CD8-positive, alpha-beta memory T cell (primary cell): ENCODE measurements around the gene RIOK1. TPM values are rescaled to one million over a fixed set of nuclear protein-coding genes. Genes with fewer than 3 reads are reported as not detected.
"Not testable (repeated sequence)": the region's sequence is repeated elsewhere in the genome, so short reads cannot be mapped to it uniquely, and the experiment has no call there.

Experiments used
- CTCF ChIA-PET: fragments of 350-600 bp; sonication (Branson Sonifier 250); formaldehyde crosslinking; loops from one replicate; lab custom pipeline; 2021; ENCODE audit warnings: antibody characterized with exemption; lab: Charles Lee
- POLR2A ChIA-PET: fragments of 350-600 bp; sonication (Branson Sonifier 250); formaldehyde crosslinking; loops from one replicate; lab custom pipeline; 2021; ENCODE audit warnings: antibody characterized with exemption; lab: Charles Lee
- DNase-seq, 5 donors: peaks; one replicate each; pipeline versions ENCODE4 v3.0.0 to v3.0.0-alpha.2; 2020 to 2022; ENCODE audit warnings: mixed read lengths in 1 of 5
- H3K27ac ChIP-seq: one replicate; pipeline ENCODE4 v1.7.0; 2013; ENCODE audit warnings: low read depth, mild to moderate bottlenecking, low read length, moderate library complexity
- H3K27me3 ChIP-seq: 2 replicates; pipeline ENCODE4 v1.7.0; 2013; ENCODE audit warnings: low read length, mild to moderate bottlenecking; ENCODE audit not compliant: insufficient read depth, poor library complexity, severe bottlenecking
- H3K36me3 ChIP-seq: 2 replicates; pipeline ENCODE4 v1.7.0; 2013; ENCODE audit warnings: mild to moderate bottlenecking, low read length, moderate library complexity; ENCODE audit not compliant: insufficient read depth
- H3K4me1 ChIP-seq: 2 replicates; pipeline ENCODE4 v1.7.0; 2013; ENCODE audit warnings: mild to moderate bottlenecking, low read length, moderate library complexity; ENCODE audit not compliant: insufficient read depth
- H3K4me3 ChIP-seq: 2 replicates; pipeline ENCODE4 v1.7.0; 2013; ENCODE audit warnings: mild to moderate bottlenecking, low read length
- H3K9me3 ChIP-seq: 2 replicates; pipeline ENCODE4 v1.7.0; 2013; ENCODE audit warnings: mild to moderate bottlenecking, low read length
- H3K27ac Mint-ChIP-seq, 8 donors: one replicate each; pipeline ENCODE4 v1.8.0; 2020 to 2021; ENCODE audit warnings: mixed read lengths in 8 of 8, mild to moderate bottlenecking in 6 of 8, inconsistent platforms in 3 of 8, moderate library complexity in 3 of 8
- H3K27me3 Mint-ChIP-seq, 2 donors: one replicate each; pipeline ENCODE4 v1.8.0; 2020 to 2021; ENCODE audit warnings: mixed read lengths in 2 of 2, mild to moderate bottlenecking in 1 of 2, moderate library complexity in 1 of 2
- H3K36me3 Mint-ChIP-seq, 3 donors: one replicate each; pipeline ENCODE4 v1.8.0; 2020 to 2021; ENCODE audit warnings: mixed read lengths in 3 of 3, inconsistent platforms in 1 of 3, mild to moderate bottlenecking in 1 of 3
- H3K4me1 Mint-ChIP-seq, 3 donors: one replicate each; pipeline ENCODE4 v1.8.0; 2020 to 2021; ENCODE audit warnings: mixed read lengths in 3 of 3, inconsistent platforms in 1 of 3, mild to moderate bottlenecking in 1 of 3
- H3K4me3 Mint-ChIP-seq, 7 donors: one replicate each; pipeline ENCODE4 v1.8.0; 2020 to 2021; ENCODE audit warnings: mixed read lengths in 7 of 7, mild to moderate bottlenecking in 6 of 7, moderate library complexity in 4 of 7, inconsistent platforms in 2 of 7
- H3K9me3 Mint-ChIP-seq, 5 donors: one replicate each; pipeline ENCODE4 v1.8.0; 2020 to 2022; ENCODE audit warnings: mixed read lengths in 5 of 5, mild to moderate bottlenecking in 3 of 5, moderate library complexity in 2 of 5, inconsistent platforms in 1 of 5
- polyA plus RNA-seq: library from polyadenylated mRNA; unstranded; fragments of 300-500 nt; fragmentation: Illumina TruSeq; gene quantifications from one replicate; pipeline ENCODE4 v1.2.3, GENCODE V29; 2021
- total RNA-seq, 2 experiments: library from RNA; stranded (reverse); gene quantifications; one replicate each; pipeline ENCODE4 v1.2.3, GENCODE V29; 2021

Gene RIOK1
- total and polyA plus RNA-seq, 3 experiments from 2014 or later, result 23.7 to 63.8 (median 59.4) TPM

GRCh38 chr6:7446619-7447325 is 57.2 kb downstream of the RIOK1 start:
- H3K27ac Mint-ChIP-seq, result no peak overlapping the region
- Histone ChIP-seq H3K4me3 (no peak overlapping the region), H3K9me3 (no peaks in the 10 kb centered on the region), H3K4me1 (no peaks in the 10 kb centered on the region), H3K27ac (no peak overlapping the region), H3K27me3 (peaks cover 3% of the 10 kb centered on the region), H3K36me3 (no peaks in the 10 kb centered on the region)
- H3K9me3 Mint-ChIP-seq, result peaks cover 0 to 2% (median 0%) of the 10 kb centered on the region in 5 donors
- no peaks in the 10 kb centered on the region for H3K36me3 Mint-ChIP-seq
- H3K27me3 Mint-ChIP-seq, result peaks cover 9 to 18% of the 10 kb centered on the region in 2 donors
- no peak for DNase-seq
- H3K4me3 Mint-ChIP-seq, result no peak overlapping the region
- POLR2A ChIA-PET, result no interaction called here
- no peaks in the 10 kb centered on the region for H3K4me1 Mint-ChIP-seq
- CTCF ChIA-PET, result no interaction called here

- Mint-ChIP-seq H3K9me3 (peaks cover 0 to 2% (median 0%) of the 10 kb centered on the region in 5 donors), H3K36me3 (no peaks in the 10 kb centered on the region), H3K4me1 (no peaks in the 10 kb centered on the region), H3K27ac (no peak overlapping the region), H3K4me3 (no peak overlapping the region), H3K27me3 (peaks cover 9 to 23% of the 10 kb centered on the region in 2 donors)
- H3K27me3 ChIP-seq, result peaks cover 3% of the 10 kb centered on the region
- no peak overlapping the region for H3K4me3 ChIP-seq
- CTCF ChIA-PET, result no interaction called here
- POLR2A ChIA-PET, result no interaction called here
- no peaks in the 10 kb centered on the region for H3K36me3 ChIP-seq
- H3K27ac ChIP-seq, result no peak overlapping the region
- DNase-seq, result no peak
- H3K4me1 ChIP-seq, result no peaks in the 10 kb centered on the region
- no peaks in the 10 kb centered on the region for H3K9me3 ChIP-seq
These were observed 58.6 kb downstream of the RIOK1 start for GRCh38 chr6:7448232-7448631.

GRCh38 chr6:7449018-7449417 is 59.4 kb downstream of the RIOK1 start:
- H3K36me3 ChIP-seq, result no peaks in the 10 kb centered on the region
- peaks cover 3% of the 10 kb centered on the region for H3K27me3 ChIP-seq
- H3K27ac ChIP-seq, result no peak overlapping the region
- no peaks in the 10 kb centered on the region for H3K4me1 Mint-ChIP-seq
- peaks cover 0 to 2% (median 0%) of the 10 kb centered on the region in 5 donors for H3K9me3 Mint-ChIP-seq
- no peaks in the 10 kb centered on the region for H3K4me1 ChIP-seq
- POLR2A ChIA-PET, result no interaction called here
- H3K36me3 Mint-ChIP-seq, result no peaks in the 10 kb centered on the region
- H3K27me3 Mint-ChIP-seq, result peaks cover 9 to 31% of the 10 kb centered on the region in 2 donors
- CTCF ChIA-PET, result no interaction called here
- H3K9me3 ChIP-seq, result no peaks in the 10 kb centered on the region
- no peak for DNase-seq
- H3K4me3 Mint-ChIP-seq, result no peak overlapping the region
- no peak overlapping the region for H3K27ac Mint-ChIP-seq
- H3K4me3 ChIP-seq, result no peak overlapping the region

GRCh38 chr6:7451326-7451725 is 61.7 kb downstream of the RIOK1 start:
- peaks cover 11 to 21% of the 10 kb centered on the region in 2 donors for H3K27me3 Mint-ChIP-seq
- no peak overlapping the region for H3K27ac Mint-ChIP-seq
- no peaks in the 10 kb centered on the region for H3K4me1 Mint-ChIP-seq
- Histone ChIP-seq H3K9me3 (no peaks in the 10 kb centered on the region), H3K4me1 (no peaks in the 10 kb centered on the region), H3K27ac (no peak overlapping the region), H3K36me3 (no peaks in the 10 kb centered on the region), H3K4me3 (no peak overlapping the region), H3K27me3 (no peaks in the 10 kb centered on the region)
- peaks cover 0 to 2% (median 0%) of the 10 kb centered on the region in 5 donors for H3K9me3 Mint-ChIP-seq
- H3K36me3 Mint-ChIP-seq, result no peaks in the 10 kb centered on the region
- DNase-seq, result no peak
- CTCF ChIA-PET, result no interaction called here
- POLR2A ChIA-PET, result no interaction called here
- H3K4me3 Mint-ChIP-seq, result no peak overlapping the region

GRCh38 chr6:7452898-7453297 is 63.3 kb downstream of the RIOK1 start:
- peaks cover 9 to 23% of the 10 kb centered on the region in 2 donors for H3K27me3 Mint-ChIP-seq
- H3K36me3 Mint-ChIP-seq, result no peaks in the 10 kb centered on the region
- DNase-seq, result no peak
- no peak overlapping the region for H3K4me3 Mint-ChIP-seq
- H3K4me1 ChIP-seq, result no peaks in the 10 kb centered on the region
- no peaks in the 10 kb centered on the region for H3K36me3 ChIP-seq
- ChIA-PET CTCF (no interaction called here), POLR2A (no interaction called here)
- H3K9me3 Mint-ChIP-seq, result peaks cover 0 to 3% (median 0%) of the 10 kb centered on the region in 5 donors
- no peaks in the 10 kb centered on the region for H3K27me3 ChIP-seq
- H3K27ac ChIP-seq, result no peak overlapping the region
- no peak overlapping the region for H3K4me3 ChIP-seq
- H3K4me1 Mint-ChIP-seq, result no peaks in the 10 kb centered on the region
- H3K9me3 ChIP-seq, result no peaks in the 10 kb centered on the region
- H3K27ac Mint-ChIP-seq, result no peak overlapping the region

- Histone ChIP-seq H3K4me1 (no peaks in the 10 kb centered on the region), H3K4me3 (no peak overlapping the region), H3K36me3 (no peaks in the 10 kb centered on the region), H3K27me3 (no peaks in the 10 kb centered on the region), H3K27ac (no peak overlapping the region), H3K9me3 (no peaks in the 10 kb centered on the region)
- H3K4me3 Mint-ChIP-seq, result no peak overlapping the region
- no peak overlapping the region for H3K27ac Mint-ChIP-seq
- H3K36me3 Mint-ChIP-seq, result no peaks in the 10 kb centered on the region
- no peaks in the 10 kb centered on the region for H3K4me1 Mint-ChIP-seq
- no peak for DNase-seq
- H3K9me3 Mint-ChIP-seq, result peaks cover 0 to 3% (median 0%) of the 10 kb centered on the region in 5 donors
- peaks cover 8 to 25% of the 10 kb centered on the region in 2 donors for H3K27me3 Mint-ChIP-seq
- ChIA-PET POLR2A (no interaction called here), CTCF (no interaction called here)
These were observed 65.2 kb downstream of the RIOK1 start for GRCh38 chr6:7454696-7455358.

- H3K27me3 Mint-ChIP-seq, result peaks cover 8 to 22% of the 10 kb centered on the region in 2 donors
- H3K4me3 ChIP-seq, H3K27ac ChIP-seq, H3K4me1 Mint-ChIP-seq, H3K4me1 ChIP-seq, H3K9me3 ChIP-seq, H3K36me3 Mint-ChIP-seq, H3K4me3 Mint-ChIP-seq, H3K27me3 ChIP-seq, H3K9me3 Mint-ChIP-seq, DNase-seq, H3K36me3 ChIP-seq, POLR2A ChIA-PET, CTCF ChIA-PET, H3K27ac Mint-ChIP-seq: not testable (repeated sequence)
These were observed 66.7 kb downstream of the RIOK1 start for GRCh38 chr6:7456302-7456701.

- Mint-ChIP-seq H3K36me3 (no peaks in the 10 kb centered on the region), H3K4me1 (no peaks in the 10 kb centered on the region), H3K27me3 (peaks cover 8% of the 10 kb centered on the region in 2 donors), H3K4me3 (no peak overlapping the region), H3K9me3 (peaks cover 0 to 3% (median 0%) of the 10 kb centered on the region in 5 donors), H3K27ac (no peak overlapping the region)
- CTCF ChIA-PET, result no interaction called here
- Histone ChIP-seq H3K36me3 (no peaks in the 10 kb centered on the region), H3K27me3 (no peaks in the 10 kb centered on the region), H3K4me3 (no peak overlapping the region), H3K4me1 (no peaks in the 10 kb centered on the region), H3K27ac (no peak overlapping the region), H3K9me3 (no peaks in the 10 kb centered on the region)
- DNase-seq, result no peak
- POLR2A ChIA-PET, result no interaction called here
These were observed 71.8 kb downstream of the RIOK1 start for GRCh38 chr6:7461416-7461815.
